Right ventricle myocardium superior (tissue), 1 donor: ENCODE results near the gene KCTD5. TPM values are rescaled to one million over a fixed set of nuclear protein-coding genes. Genes with fewer than 3 reads are reported as not detected.
"Not testable (repeated sequence)": the region's sequence is repeated elsewhere in the genome, so short reads cannot be mapped to it uniquely, and the experiment has no call there.

Source experiments
- ATAC-seq: fragments of 200-7000 bp; cut with Tn5 transposase; one replicate; pipeline ENCODE4 v1.9.1; 2020; ENCODE audit warnings: mild to moderate bottlenecking; ENCODE audit not compliant: poor library complexity
- DNase-seq: peaks from one replicate; pipeline ENCODE4 v3.0.0-alpha.2; 2020
- intact Hi-C: fragments of 100-400 bp; cut with DNase I; formaldehyde crosslinking; loops from one replicate; pipeline ENCODE4 v1.11.2; 2022
- total RNA-seq: library from RNA; stranded (reverse); fragmentation: NEBNext Ultra II Directional; extraction: Animal tissue kit (Norgen Biotek cat#: 25700); gene quantifications from one replicate; pipeline ENCODE4 v1.2.1, GENCODE V29; 2021
- donor health status: DM: no; HTN: yes; CAD: no; lungs with severe emphysema.

The KCTD5 gene
- total RNA-seq, 1 donor from 2014 or later: 9.8 TPM

DNA sequence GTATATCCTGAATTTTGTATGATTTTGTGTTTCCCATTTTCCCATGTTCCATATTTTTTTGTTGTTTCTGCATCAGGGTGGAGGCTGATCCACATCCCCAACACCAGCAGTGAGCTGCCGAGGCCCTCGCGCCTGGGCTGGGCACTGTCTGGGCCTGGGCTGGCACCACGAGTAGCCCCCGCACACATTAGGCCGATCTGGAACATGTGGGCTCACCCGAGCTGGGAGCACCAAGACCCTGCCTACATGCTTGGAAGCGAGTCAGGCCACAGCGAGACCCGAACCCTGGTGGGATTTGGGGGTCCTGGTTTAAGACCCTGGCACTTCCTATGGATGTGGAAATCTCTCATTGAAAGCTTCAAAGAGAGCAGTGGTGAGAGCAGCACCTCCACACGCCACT is 8.5 kb downstream of the KCTD5 start:
- ATAC-seq (no peak), DNase-seq (peak; percentile 19)
- intact Hi-C loops: no loop called here

- peak; percentile 61 for ATAC-seq
- DNase-seq: peak; percentile 72
Measured at GRCh38 chr16:2691491-2692248, 9.3 kb downstream of the KCTD5 start.

GRCh38 chr16:2692251-2692947 is 10.1 kb downstream of the KCTD5 start:
- peak; percentile 82 for ATAC-seq
- intact Hi-C loops: no loop called here
- peak; percentile 68 for DNase-seq

More at GRCh38 chr16:2691491-2692248, 9.3 kb downstream of the KCTD5 start:
- intact Hi-C loops: no loop called here

DNA sequence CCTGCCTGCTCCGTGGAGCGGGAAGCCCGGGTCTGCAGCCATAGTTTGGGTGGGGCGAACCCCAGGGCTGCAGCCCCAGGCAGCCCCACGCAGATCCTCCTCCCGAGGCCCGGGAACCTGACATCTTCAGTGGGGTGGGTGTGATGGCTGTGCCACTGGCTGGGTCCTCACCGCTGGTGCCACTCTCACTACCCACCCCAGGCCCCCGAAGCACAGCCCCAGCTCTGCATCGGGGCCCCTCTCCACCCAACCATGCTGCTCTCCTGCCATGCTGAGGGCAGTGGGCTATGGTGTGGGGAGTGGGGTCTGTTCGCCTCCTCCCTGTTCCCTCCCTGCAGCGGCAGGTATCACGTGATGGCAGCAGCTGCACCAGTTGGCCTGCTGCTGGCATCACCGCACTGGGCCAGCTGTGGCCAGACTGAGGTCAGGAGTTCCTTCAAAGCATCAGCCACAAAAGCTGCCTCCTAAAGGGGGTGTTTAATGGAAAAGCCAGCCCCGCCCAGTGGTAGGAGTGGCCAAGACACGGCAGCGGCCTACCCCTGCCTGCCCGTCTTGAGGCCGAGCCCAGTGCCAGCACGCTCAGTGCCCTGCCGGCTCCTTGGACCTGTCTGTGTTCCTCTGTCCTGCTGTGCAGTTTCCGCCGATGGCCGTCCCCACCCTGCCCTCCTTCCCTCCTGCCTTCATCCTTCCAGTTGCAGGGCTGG is 10.8 kb downstream of the KCTD5 start:
- peak; percentile 16 for ATAC-seq
- intact Hi-C loops: no loop called here

GRCh38 chr16:2696601-2697250 is 14.4 kb downstream of the KCTD5 start:
- intact Hi-C loops, ATAC-seq, DNase-seq: not testable (repeated sequence)

More for the DNA sequence above, 10.8 kb downstream of the KCTD5 start:
- DNase-seq: peak; percentile 54

- DNase-seq: no peak
- intact Hi-C loops: no loop called here
- no peak for ATAC-seq
Measured at GRCh38 chr16:2697401-2697948, 15.2 kb downstream of the KCTD5 start.

DNA sequence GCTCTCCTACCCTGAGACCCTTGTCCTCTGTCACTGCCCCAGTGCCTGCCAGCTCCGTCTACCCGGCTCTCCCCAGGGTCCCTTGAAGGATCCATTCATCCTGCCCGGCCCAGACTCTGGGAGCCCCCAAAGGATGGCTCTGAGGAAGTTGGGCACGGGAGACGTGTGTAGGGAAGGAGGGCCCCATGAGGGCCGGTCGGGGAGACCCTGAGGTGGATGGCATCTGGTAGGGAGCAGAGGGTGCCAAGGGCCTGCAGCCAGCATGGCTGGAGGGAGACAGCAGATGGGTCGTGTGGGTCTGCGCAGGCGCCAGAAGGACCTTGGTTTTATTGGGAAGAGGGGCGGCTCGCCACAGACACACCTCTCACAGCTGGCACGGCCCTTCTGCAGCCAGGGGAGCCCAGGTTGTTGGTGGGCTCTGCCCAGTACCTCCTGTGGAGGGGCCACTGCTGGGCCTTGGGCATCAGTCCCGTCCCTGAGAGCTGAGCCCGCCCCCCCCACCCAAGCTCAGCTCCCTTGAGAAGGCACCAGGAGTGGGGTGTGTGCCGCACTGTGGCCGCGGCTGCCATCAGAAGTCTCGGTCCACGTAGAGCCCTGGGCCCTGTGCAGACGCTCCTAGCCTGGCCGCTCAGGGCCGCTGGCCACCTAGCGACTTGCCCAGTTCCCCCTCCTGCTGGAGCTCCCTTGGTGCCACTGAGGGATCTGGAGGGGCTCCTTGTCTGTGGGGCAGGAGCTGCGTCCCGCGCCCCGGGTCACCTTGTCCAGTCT is 16.0 kb downstream of the KCTD5 start:
- ATAC-seq: no peak
- DNase-seq: no peak
- intact Hi-C loops: no loop called here

GRCh38 chr16:2698965-2699750 is 16.8 kb downstream of the KCTD5 start:
- intact Hi-C loops: no loop called here
- ATAC-seq: no peak
- no peak for DNase-seq

GRCh38 chr16:2699791-2700600 is 17.7 kb downstream of the KCTD5 start:
- ATAC-seq: no peak
- intact Hi-C loops: no loop called here
- DNase-seq: no peak

GRCh38 chr16:2700786-2701185 is 18.5 kb downstream of the KCTD5 start:
- DNase-seq: no peak
- ATAC-seq: no peak
- intact Hi-C loops: no loop called here

- ATAC-seq (no peak), DNase-seq (no peak)
- intact Hi-C loops: no loop called here
Measured at GRCh38 chr16:2701272-2701671, 18.9 kb downstream of the KCTD5 start.

DNA sequence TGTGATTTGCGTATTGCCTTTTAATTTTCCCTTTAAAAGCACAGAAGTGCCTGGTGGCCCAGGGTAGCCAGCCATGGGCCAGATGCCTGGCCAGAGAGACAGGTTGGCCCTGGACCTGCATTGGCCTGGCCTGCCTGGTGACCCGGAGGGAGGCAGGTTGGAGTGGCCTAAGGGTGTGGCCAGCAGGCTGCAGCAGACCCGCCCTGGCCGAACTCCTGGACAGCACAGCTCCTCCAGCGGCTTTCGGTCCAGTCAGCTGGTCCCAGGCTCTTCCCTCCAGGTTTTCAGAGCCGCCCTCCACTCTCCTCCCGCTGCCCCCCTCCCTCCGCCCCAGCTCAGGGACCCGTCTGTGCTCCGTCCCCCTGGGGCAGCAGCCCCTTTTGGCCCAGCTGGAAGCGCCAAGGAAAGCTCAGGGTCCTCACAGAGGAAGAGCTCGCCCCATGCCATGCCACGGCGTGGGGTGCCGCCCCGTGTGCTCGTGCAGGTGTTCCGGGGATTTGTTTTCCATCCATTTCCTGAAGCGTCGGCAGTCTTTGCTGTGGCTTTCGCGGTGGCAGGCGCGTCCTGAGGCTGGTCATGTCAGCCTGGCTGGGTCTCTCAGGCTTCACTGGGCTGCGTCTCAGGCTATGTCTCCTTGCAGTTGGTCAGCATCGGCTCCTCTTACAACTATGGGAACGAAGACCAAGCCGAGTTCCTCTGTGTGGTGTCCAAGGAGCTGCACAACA is 19.6 kb downstream of the KCTD5 start:
- no peak for DNase-seq

DNA sequence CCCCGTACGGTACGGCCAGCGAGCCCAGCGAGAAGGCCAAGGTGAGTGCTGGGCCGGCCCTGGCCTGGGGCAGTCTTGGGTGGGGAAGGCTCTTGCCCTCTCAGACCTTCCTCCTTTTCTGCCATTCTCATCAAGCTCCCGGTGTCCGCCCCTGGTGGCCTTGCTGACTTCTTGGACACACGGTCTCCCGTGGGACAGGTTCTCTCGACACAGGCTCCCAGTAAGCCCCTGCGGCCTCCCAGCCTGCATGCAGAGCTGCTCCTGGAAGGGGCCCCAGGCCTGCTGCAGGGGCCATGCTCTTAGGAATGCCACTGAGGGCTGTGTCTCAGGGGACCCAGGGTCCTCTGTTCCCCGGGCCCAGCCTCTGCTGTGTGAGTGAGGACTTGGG is 20.1 kb downstream of the KCTD5 start:
- intact Hi-C loops: no loop called here
- ATAC-seq (no peak), DNase-seq (no peak)

More for the DNA sequence above, 19.6 kb downstream of the KCTD5 start:
- ATAC-seq: no peak
- intact Hi-C loops: no loop called here

- peak; percentile 92 for ATAC-seq
- DNase-seq: peak; percentile 79
- intact Hi-C loops: no loop called here
Measured at GRCh38 chr16:2702871-2703745, 20.8 kb downstream of the KCTD5 start.
